Neural cell (in vitro differentiated cells): ENCODE measurements around the gene NEURL2. TPM values are rescaled to one million over a fixed set of nuclear protein-coding genes. Genes with fewer than 3 reads are reported as not detected.

Experiments
- H2AFZ ChIP-seq: fragments of 200-600, 300-800 bp; sonication (generic), shearing (Covaris generic); 2 replicates; pipeline ENCODE4 v1.6.0; 2014; ENCODE audit warnings: low read depth, mild to moderate bottlenecking, antibody characterized with exemption, low read length, moderate library complexity
- H3F3A ChIP-seq: fragments of 200-600 bp; shearing (Covaris generic); 2 replicates; pipeline ENCODE4 v1.6.1; 2016; ENCODE audit warnings: mild to moderate bottlenecking, moderate library complexity, mixed read lengths, antibody characterized with exemption, low read length; ENCODE audit not compliant: insufficient read depth, poor library complexity, severe bottlenecking
- H3K27ac ChIP-seq: fragments of 200-600, 300-800 bp; sonication (generic), shearing (Covaris generic); 2 replicates; pipeline ENCODE4 v1.5.1; 2014; ENCODE audit warnings: mild to moderate bottlenecking, low read length, moderate library complexity
- H3K27me3 ChIP-seq: fragments of 300-800, 200-600 bp; sonication (generic), shearing (Covaris generic); 2 replicates; pipeline ENCODE4 v1.6.0; 2014; ENCODE audit warnings: mild to moderate bottlenecking, low read depth, low read length, moderate library complexity; ENCODE audit not compliant: insufficient read depth
- H3K36me3 ChIP-seq: fragments of 300-800, 200-600 bp; sonication (generic), shearing (Covaris generic); 2 replicates; pipeline ENCODE4 v1.5.1; 2014; ENCODE audit warnings: mild to moderate bottlenecking, antibody characterized with exemption, low read length, moderate library complexity; ENCODE audit not compliant: insufficient read depth
- H3K4me2 ChIP-seq: fragments of 300-800, 200-600 bp; sonication (generic), shearing (Covaris generic); 2 replicates; pipeline ENCODE4 v1.6.0; 2014; ENCODE audit warnings: mild to moderate bottlenecking, low read length
- H3K4me3 ChIP-seq: fragments of 300-800, 200-600 bp; sonication (generic), shearing (Covaris generic); 2 replicates; pipeline ENCODE4 v1.5.1; 2014; ENCODE audit warnings: mild to moderate bottlenecking, low read length, moderate library complexity
- H3K79me2 ChIP-seq: fragments of 200-600 bp; shearing (Covaris generic); replicated peaks from 2 replicates; pipeline ENCODE4 v1.6.0; 2014; ENCODE audit warnings: mild to moderate bottlenecking, low read length, moderate library complexity; ENCODE audit not compliant: insufficient read depth
- H3K9ac ChIP-seq: fragments of 300-800, 200-600 bp; sonication (generic), shearing (Covaris generic); 2 replicates; pipeline ENCODE4 v1.6.1; 2016; ENCODE audit warnings: mild to moderate bottlenecking, low read length, mixed read lengths
- H3K9me2 ChIP-seq: fragments of 200-600 bp; shearing (Covaris generic); 2 replicates; pipeline ENCODE4 v1.6.1; 2016; ENCODE audit warnings: mild to moderate bottlenecking, low read length, mixed read lengths; ENCODE audit not compliant: insufficient read depth
- H3K9me3 ChIP-seq: fragments of 200-600, 300-800 bp; sonication (generic), shearing (Covaris generic); 2 replicates; pipeline ENCODE4 v1.6.1; 2016; ENCODE audit warnings: mild to moderate bottlenecking, mixed run types, low read length, moderate library complexity, mixed read lengths
- H4K20me1 ChIP-seq: fragments of 200-600 bp; shearing (Covaris generic); 2 replicates; pipeline ENCODE4 v1.6.1; 2016; ENCODE audit warnings: mild to moderate bottlenecking, mixed run types; ENCODE audit not compliant: insufficient read depth
- EP300 ChIP-seq: fragments of 450-650 bp; conservative IDR thresholded peaks from 2 replicates; pipeline ENCODE4 v1.6.1; 2014; ENCODE audit warnings: antibody characterized with exemption, mild to moderate bottlenecking, moderate library complexity; ENCODE audit not compliant: poor library complexity, severe bottlenecking
- EZH2 ChIP-seq: fragments of 200-600, 300-800 bp; shearing (Covaris generic), sonication (generic); IDR thresholded peaks from 2 replicates; pipeline ENCODE4 v1.6.1; 2014; ENCODE audit warnings: antibody characterized with exemption, low read length, borderline replicate concordance, mild to moderate bottlenecking; ENCODE audit not compliant: insufficient read depth, poor library complexity, severe bottlenecking
- MXI1 ChIP-seq: fragments of 450-650 bp; conservative IDR thresholded peaks from 2 replicates; pipeline ENCODE4 v1.6.1; 2014; ENCODE audit warnings: antibody characterized with exemption, mild to moderate bottlenecking; ENCODE audit not compliant: poor library complexity, severe bottlenecking
- POLR2AphosphoS5 ChIP-seq: IDR thresholded peaks from 2 replicates; pipeline ENCODE4 v1.6.1; 2012
- RAD21 ChIP-seq: fragments of 450-650 bp; conservative IDR thresholded peaks from 2 replicates; pipeline ENCODE4 v1.6.1; 2014; ENCODE audit warnings: antibody characterized with exemption, mild to moderate bottlenecking, moderate library complexity
- SMC3 ChIP-seq: fragments of 450-650 bp; conservative IDR thresholded peaks from 2 replicates; pipeline ENCODE4 v1.6.1; 2014; ENCODE audit warnings: antibody characterized with exemption, mild to moderate bottlenecking, moderate library complexity; ENCODE audit not compliant: poor library complexity
- TAF1 ChIP-seq: IDR thresholded peaks from 2 replicates; pipeline ENCODE4 v1.6.1; 2012; ENCODE audit warnings: low read depth
- polyA plus RNA-seq: library from polyadenylated mRNA; depleted of rRNA; stranded (reverse); fragments of >200 nt; gene quantifications from 2 replicates; pipeline ENCODE4 v1.2.3, GENCODE V29; 2014
- TF ChIP-seq, protein P1 (sequence below): fragments of 450-650 bp; IDR thresholded peaks from 2 replicates; pipeline ENCODE4 v1.5.1; 2014; ENCODE audit warnings: antibody characterized with exemption, mild to moderate bottlenecking, moderate library complexity; ENCODE audit not compliant: poor library complexity, severe bottlenecking
- TF ChIP-seq, protein P2 (sequence below): IDR thresholded peaks from 2 replicates; pipeline ENCODE4 v1.6.1; 2012; ENCODE audit warnings: borderline replicate concordance

Gene NEURL2
- polyA plus RNA-seq, 1 donor from 2014 or later, result 5.0 TPM

DNA sequence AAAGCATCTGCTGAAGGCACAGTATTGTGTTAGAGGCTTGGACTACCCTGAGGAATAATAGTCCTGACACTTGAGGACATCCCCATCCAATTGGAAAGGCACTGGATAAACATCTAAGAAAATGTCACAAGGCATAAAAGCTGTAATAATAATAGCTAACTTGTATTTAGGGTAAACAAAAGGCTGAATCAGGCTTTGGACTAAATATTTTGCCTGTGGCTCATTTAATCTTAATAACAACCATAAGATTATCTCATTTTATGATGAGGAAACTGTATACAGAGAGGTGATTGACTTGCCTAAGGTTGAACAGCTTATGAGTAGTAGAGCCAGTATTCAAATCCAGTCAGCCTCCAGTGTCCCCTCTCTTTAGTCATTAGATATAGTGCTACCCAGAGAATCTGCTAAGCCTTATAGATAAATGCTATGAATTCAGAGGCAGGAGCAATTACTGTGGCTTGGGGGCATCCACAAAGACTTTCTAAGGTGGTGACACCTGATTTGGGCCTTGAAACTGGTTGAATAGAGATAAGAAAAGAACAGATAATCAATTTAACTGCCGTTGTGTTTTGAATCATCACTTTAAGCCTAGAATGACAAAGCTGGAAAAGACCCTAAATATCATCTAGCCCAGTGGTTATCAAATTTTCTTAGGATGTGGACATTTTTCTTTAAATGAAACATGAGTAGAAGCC, 17.5 kb downstream of the NEURL2 start:
- H3K9me3 ChIP-seq, result no peaks in the 10 kb centered on the region
- no peaks in the 10 kb centered on the region for H3K36me3 ChIP-seq
- H3K27me3 ChIP-seq, result no peaks in the 10 kb centered on the region
- H3K4me3 ChIP-seq, result no peak overlapping the region
- no peak overlapping the region for H3K9ac ChIP-seq
- no peaks in the 10 kb centered on the region for H3K9me2 ChIP-seq
- H4K20me1 ChIP-seq, result no peaks in the 10 kb centered on the region
- no peak for TF ChIP-seq MXI1
- no peak for TF ChIP-seq SMC3
- no peak for TF ChIP-seq RAD21
- TF ChIP-seq, protein P1, sequence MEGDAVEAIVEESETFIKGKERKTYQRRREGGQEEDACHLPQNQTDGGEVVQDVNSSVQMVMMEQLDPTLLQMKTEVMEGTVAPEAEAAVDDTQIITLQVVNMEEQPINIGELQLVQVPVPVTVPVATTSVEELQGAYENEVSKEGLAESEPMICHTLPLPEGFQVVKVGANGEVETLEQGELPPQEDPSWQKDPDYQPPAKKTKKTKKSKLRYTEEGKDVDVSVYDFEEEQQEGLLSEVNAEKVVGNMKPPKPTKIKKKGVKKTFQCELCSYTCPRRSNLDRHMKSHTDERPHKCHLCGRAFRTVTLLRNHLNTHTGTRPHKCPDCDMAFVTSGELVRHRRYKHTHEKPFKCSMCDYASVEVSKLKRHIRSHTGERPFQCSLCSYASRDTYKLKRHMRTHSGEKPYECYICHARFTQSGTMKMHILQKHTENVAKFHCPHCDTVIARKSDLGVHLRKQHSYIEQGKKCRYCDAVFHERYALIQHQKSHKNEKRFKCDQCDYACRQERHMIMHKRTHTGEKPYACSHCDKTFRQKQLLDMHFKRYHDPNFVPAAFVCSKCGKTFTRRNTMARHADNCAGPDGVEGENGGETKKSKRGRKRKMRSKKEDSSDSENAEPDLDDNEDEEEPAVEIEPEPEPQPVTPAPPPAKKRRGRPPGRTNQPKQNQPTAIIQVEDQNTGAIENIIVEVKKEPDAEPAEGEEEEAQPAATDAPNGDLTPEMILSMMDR, result no peak
- TF ChIP-seq EZH2, result no peak
- TF ChIP-seq POLR2AphosphoS5, result no peak
- TF ChIP-seq TAF1, result no peak
- TF ChIP-seq, protein P2, sequence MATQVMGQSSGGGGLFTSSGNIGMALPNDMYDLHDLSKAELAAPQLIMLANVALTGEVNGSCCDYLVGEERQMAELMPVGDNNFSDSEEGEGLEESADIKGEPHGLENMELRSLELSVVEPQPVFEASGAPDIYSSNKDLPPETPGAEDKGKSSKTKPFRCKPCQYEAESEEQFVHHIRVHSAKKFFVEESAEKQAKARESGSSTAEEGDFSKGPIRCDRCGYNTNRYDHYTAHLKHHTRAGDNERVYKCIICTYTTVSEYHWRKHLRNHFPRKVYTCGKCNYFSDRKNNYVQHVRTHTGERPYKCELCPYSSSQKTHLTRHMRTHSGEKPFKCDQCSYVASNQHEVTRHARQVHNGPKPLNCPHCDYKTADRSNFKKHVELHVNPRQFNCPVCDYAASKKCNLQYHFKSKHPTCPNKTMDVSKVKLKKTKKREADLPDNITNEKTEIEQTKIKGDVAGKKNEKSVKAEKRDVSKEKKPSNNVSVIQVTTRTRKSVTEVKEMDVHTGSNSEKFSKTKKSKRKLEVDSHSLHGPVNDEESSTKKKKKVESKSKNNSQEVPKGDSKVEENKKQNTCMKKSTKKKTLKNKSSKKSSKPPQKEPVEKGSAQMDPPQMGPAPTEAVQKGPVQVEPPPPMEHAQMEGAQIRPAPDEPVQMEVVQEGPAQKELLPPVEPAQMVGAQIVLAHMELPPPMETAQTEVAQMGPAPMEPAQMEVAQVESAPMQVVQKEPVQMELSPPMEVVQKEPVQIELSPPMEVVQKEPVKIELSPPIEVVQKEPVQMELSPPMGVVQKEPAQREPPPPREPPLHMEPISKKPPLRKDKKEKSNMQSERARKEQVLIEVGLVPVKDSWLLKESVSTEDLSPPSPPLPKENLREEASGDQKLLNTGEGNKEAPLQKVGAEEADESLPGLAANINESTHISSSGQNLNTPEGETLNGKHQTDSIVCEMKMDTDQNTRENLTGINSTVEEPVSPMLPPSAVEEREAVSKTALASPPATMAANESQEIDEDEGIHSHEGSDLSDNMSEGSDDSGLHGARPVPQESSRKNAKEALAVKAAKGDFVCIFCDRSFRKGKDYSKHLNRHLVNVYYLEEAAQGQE, result no peak
- no peak for TF ChIP-seq EP300
- no peaks in the 10 kb centered on the region for H3F3A ChIP-seq
- no peaks in the 10 kb centered on the region for H3K79me2 ChIP-seq
- no peak overlapping the region for H3K4me2 ChIP-seq
- H3K27ac ChIP-seq, result no peak overlapping the region
- no peak overlapping the region for H2AFZ ChIP-seq

DNA sequence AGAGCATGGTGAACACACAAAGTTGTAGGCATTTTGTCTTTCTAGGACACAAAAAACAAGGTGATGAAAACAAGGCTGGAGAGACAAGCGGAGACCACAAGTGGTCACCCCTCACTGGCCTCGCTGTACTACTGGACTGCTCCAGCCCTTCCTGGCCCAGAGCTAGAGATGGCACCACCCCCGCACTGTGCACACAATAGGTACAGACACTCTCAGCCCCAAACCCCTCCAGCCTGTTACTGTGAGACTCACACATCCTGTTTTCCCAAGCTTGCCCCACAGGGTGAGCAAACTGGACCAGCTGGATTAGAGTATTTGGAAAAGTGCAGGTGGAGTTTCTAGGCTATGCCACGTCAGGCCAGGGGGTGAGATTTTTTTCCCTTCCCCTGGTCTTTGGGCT, 18.4 kb downstream of the NEURL2 start:
- H2AFZ ChIP-seq, result no peak overlapping the region
- H3K9me2 ChIP-seq, result no peaks in the 10 kb centered on the region
- no peak overlapping the region for H3K4me2 ChIP-seq
- no peaks in the 10 kb centered on the region for H3K9me3 ChIP-seq
- no peak overlapping the region for H3K4me3 ChIP-seq
- H3F3A ChIP-seq, result no peaks in the 10 kb centered on the region
- H3K27me3 ChIP-seq, result no peaks in the 10 kb centered on the region
- TF ChIP-seq, protein P2, result no peak
- TF ChIP-seq RAD21 (no peak), SMC3 (no peak), TAF1 (no peak), MXI1 (no peak), EZH2 (no peak), EP300 (no peak), POLR2AphosphoS5 (no peak)
- TF ChIP-seq, protein P1, result no peak
- H3K36me3 ChIP-seq, result no peaks in the 10 kb centered on the region
- no peaks in the 10 kb centered on the region for H4K20me1 ChIP-seq
- no peaks in the 10 kb centered on the region for H3K79me2 ChIP-seq
- no peak overlapping the region for H3K27ac ChIP-seq
- H3K9ac ChIP-seq, result no peak overlapping the region
